Activated CD8-positive, alpha-beta memory T cell treated with anti-CD3 and anti-CD28 coated beads for 1 hour (primary cell): ENCODE measurements around the gene MARS2.
"Not testable (repeated sequence)": the region's sequence is repeated elsewhere in the genome, so short reads cannot be mapped to it uniquely, and the experiment has no call there.

Experiments
- DNase-seq, 2 donors: peaks; one replicate each; pipeline ENCODE4 v3.0.0-alpha.2; 2020; ENCODE audit warnings: low read depth in 1 of 2; ENCODE audit errors: extremely low read depth in 1 of 2

Gene MARS2

GRCh38 chr2:197705121-197705911, at the start of gene MARS2:
TSS of gene MARS2 (plus strand) at chr2:197705369. CDS start at chr2:197705406, 37 bp downstream.
- peak; percentile 75 to 92 for DNase-seq

DNA sequence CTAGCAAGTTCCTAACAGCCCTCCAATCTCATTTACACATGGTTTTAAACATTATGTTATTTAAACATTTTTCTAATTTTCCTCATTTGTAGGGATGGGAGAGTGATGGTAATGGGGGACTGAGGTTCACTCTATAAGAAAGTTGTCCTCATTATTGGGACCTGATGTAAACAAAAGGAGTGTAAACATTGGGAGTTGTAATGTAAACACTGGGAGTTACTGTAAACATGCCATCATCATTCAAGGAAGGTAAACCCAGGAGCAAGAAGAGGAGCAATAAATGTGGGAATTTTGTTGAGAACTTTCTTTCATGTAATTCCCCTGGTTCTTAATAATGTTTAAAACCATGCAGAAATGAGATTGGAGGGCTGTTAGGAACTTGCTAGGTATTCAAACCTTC, 47.6 kb upstream of the MARS2 start:
- no peak for DNase-seq

- DNase-seq = no peak
These were observed 43.5 kb upstream of the MARS2 start for GRCh38 chr2:197661626-197662025.

- no peak for DNase-seq
These were observed 38.9 kb upstream of the MARS2 start for GRCh38 chr2:197666277-197666676.

- no peak for DNase-seq
These were observed 36.9 kb upstream of the MARS2 start for GRCh38 chr2:197668296-197668695.

- no peak for DNase-seq
These were observed 36.1 kb upstream of the MARS2 start for GRCh38 chr2:197669077-197669476.

GRCh38 chr2:197672371-197672893, 32.7 kb upstream of the MARS2 start:
- no peak for DNase-seq

- DNase-seq = no peak
These were observed 32.1 kb upstream of the MARS2 start for GRCh38 chr2:197673106-197673505.

- no peak for DNase-seq
These were observed 31.6 kb upstream of the MARS2 start for GRCh38 chr2:197673606-197674005.

GRCh38 chr2:197674060-197674459, 31.1 kb upstream of the MARS2 start:
- no peak for DNase-seq

- DNase-seq = no peak
These were observed 30.6 kb upstream of the MARS2 start for GRCh38 chr2:197674591-197674990.

DNA sequence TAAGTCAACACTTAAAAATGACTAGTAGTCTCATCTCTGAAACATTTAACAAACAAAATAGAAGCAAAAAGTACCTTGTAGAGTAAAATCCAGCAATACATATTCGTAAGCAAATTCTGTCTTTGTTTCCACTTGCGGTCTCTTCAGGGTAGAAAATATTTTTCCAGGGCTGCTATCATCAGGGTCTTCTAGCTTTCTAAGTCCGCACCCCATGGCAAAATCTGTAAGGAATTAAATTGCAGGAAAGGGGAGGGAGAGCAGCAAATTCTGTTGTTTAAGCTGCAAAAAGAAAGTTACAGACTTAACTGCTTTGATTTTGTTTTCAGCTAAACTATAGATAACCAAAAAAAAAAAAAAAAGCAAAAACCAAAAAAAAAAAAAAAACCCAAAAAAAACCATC, 29.9 kb upstream of the MARS2 start, which contains the start of gene RFTN2:
TSS of gene RFTN2 (minus strand) at position 342 of the 400 bp plus-strand sequence. CDS start at position 213, 129 bp downstream.
- DNase-seq = no peak

DNA sequence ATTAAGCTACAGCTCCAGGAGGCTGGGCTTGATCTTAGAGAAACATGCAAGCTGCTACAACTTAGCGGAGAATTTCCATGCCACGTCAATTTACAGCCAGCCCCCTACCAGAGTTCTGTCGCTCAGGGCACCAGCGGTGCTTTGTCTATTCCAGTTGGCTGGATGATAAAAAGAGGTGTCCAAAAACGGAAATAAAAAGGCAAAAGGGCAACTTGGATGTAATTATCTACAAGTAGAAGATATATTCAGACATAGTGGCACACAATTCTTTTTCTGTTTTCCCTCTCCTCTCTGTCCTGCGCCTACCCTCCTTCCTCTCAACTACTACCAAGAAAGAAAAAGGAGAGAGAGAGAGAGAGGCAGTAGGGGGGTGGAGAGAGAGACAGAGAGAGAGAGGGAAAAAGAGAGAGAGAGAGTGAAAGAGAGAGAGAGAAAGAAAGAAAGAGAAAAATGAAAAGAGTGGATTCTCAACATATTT, 29.4 kb upstream of the MARS2 start:
- DNase-seq = no peak

DNA sequence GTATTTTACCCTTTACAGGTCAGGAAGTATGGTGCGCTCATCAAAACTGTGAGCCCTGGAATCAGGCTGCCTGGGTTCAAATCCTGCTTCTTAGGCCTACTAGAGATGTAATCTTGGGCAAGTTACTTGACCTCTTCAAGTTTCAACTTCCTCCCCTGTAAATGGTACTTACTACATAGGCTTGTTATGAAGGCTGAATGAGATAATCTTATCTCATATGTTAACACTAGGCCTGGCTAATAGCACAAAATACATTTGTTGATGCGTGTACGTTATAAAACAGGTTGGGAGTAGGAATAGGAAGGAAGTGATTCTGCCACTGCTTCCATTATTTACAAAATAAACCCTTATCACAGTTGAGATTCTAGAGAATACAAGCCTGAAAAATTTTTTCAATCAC, 28.1 kb upstream of the MARS2 start:
- DNase-seq = no peak

GRCh38 chr2:197677483-197677882, 27.7 kb upstream of the MARS2 start:
- no peak for DNase-seq

GRCh38 chr2:197695206-197695605, 10.0 kb upstream of the MARS2 start:
- not testable (repeated sequence) for DNase-seq

DNA sequence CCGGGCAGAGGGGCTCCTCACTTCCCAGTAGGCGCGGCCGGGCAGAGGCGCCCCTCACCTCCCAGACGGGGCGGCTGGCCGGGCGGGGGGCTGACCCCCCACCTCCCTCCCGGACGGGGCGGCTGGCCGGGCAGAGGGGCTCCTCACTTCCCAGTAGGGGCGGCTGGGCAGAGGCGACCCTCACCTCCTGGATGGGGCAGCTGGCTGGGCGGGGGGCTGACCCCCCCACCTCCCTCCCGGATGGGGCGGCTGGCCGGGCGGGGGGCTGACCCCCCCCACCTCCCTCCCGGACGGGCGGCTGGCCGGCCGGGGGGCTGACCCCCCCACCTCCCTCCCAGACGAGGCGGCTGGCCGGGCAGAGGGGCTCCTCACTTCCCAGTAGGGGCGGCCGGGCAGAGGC, 9.2 kb upstream of the MARS2 start:
- not testable (repeated sequence) for DNase-seq

- DNase-seq = not testable (repeated sequence)
These were observed 8.6 kb upstream of the MARS2 start for GRCh38 chr2:197696571-197696970.

- DNase-seq = not testable (repeated sequence)
These were observed 5.4 kb upstream of the MARS2 start for GRCh38 chr2:197699724-197700123.

GRCh38 chr2:197700960-197701359, 4.2 kb upstream of the MARS2 start:
- DNase-seq = no peak

DNA sequence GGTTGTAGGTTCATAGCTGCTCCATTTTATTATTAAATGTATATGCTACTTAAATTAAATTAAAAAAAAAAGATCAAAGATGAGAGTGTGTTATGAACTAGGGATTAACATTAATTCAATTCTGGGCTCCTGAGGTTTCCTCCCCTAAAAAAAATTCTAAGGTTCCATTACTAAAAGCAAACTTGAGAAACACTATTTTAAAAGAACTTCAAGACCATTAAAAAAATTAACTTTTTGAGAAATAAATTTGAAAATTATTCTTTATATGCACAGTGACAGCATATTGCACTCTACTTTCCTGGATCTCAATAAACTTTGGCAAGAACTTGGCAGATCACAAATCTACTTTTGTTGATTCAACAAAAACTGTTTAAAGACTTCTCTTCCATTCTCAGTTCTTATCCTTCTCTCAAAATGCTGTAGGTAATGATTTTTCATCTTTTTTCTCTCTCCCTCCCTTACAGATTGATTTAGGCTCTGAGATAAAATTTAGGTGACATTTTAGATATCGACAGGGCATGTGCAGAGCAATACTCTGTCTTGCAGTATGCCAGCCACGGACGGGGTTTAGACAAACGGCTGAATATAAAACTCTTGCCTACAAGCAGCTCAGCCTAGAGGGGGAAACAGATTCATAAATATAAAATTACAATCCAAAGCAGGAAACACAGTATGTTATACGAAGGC, 592 bp upstream of the MARS2 start:
- no peak for DNase-seq
